GM08714 (cell line): ENCODE results near the gene UBE2D2.
A peak's percentile ranks its signal among the peaks of the same experiment; 100 is the strongest.

Experiments used
- H3K4me3 ChIP-seq: fragments of 200-500 bp; sonication (Bioruptor generic); 2 replicates; pipeline ENCODE4 v1.5.1; 2014; ENCODE audit warnings: mild to moderate bottlenecking, low read length, inconsistent platforms
- ZNF274 ChIP-seq: IDR thresholded peaks from 2 replicates; pipeline ENCODE4 v1.6.1; 2012; ENCODE audit warnings: mild to moderate bottlenecking, low read depth, low read length

The UBE2D2 gene

DNA sequence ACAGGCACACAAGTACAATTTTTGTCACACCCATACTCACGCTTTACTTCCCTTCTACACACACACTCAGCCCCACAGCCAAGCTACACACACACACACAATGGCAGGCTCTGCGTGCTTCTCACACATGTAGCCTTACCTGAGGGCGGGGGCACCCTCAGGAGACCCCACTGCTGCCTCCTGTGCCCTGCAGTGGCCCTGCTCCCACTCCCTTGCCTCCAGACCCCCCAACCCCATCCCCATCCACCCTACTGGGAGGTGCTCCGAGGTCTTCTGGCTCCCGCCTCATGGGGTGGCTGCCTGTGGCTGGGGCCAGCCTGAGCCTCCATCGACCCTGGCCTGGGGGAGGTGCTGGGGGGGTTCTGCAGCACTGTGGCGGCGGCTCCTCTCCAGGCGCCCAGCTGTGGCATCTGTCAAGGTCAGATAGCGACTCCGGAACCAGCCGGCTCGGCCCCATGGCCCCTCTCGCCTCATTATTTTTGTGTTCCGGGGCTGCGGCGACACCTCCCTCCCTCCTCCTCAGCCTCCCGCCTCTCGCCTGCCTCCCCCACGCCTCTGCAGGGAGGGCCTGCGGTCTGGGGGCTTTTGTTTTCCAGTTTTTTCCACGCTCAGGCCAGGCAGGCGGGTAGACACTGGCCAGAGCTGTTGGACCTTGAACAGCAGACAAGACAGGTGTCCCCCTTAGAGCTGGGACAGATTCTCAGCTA lies 108.7 kb downstream of the UBE2D2 start:
- peak overlapping the region; percentile 78; the same call in 1 of the 2 replicates for H3K4me3 ChIP-seq
- no peak for TF ChIP-seq ZNF274

- H3K4me3 ChIP-seq, result peak overlapping the region; percentile 78; the same call in 1 of the 2 replicates
- TF ChIP-seq ZNF274, result no peak
Observed at GRCh38 chr5:139670369-139671095, 109.4 kb downstream of the UBE2D2 start.

DNA sequence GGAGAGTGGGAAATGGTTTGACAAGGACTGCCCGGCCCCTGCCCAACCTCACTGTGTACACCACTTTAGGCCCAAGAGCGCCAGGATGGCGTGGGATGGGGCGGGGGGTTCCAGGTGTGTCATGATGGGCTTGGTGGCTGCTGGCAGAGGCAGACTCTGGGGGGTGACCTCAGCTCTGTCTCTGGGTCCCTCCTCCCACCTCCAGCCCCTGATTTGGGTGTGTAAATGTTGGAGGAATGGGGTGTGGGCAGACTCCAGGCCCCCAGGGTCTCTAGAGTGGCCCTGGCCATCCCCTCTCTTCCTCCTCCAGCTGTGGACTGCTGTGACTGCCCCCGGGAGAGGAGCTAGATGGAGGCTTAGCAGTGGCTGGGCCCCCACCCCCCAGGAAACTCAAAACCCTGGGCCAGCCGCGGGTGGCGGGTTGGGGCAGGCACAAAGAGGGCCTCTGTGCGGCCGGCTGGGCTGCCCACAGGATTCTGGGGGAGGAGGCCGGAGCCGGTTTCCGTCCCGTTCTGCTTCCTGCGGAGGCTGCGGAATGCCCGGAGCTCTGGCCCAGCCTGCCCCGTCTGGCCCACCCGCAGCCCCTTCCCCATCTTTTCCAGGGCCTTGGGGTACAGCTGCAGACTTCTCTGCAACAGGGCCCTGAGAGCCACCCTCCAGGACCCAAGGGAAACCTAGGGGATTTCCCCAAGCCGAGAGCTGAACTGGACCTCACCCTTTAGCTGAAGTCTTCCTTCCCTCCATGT lies 110.1 kb downstream of the UBE2D2 start:
- H3K4me3 ChIP-seq, result peak overlapping the region; percentile 78; the same call in 1 of the 2 replicates
- no peak for TF ChIP-seq ZNF274

GRCh38 chr5:139675213-139675612 lies 114.1 kb downstream of the UBE2D2 start:
- TF ChIP-seq ZNF274, result no peak

GRCh38 chr5:139675825-139676224 lies 114.7 kb downstream of the UBE2D2 start:
- no peak overlapping the region for H3K4me3 ChIP-seq
- no peak for TF ChIP-seq ZNF274

More at GRCh38 chr5:139675213-139675612, 114.1 kb downstream of the UBE2D2 start:
- no peak overlapping the region for H3K4me3 ChIP-seq

DNA sequence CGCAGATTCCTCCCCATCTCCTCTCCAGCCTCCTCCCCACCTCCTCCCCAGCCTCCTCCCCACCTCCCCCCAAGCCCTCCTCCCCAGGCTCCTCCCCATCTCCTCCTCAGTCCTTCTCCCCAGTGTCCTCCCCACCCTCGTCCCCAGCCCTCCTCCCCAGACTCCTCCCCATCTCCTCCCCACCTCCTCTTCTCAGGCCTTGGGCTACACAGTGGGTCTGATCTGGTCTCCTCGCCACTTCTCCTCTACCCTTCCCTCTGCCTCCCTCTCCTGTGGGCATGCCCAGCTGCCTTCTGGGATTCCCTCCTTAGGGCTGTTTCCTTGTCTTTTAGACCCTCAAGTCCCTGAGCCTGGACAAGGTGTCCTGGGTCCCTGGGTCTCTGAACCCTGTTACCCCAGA lies 115.3 kb downstream of the UBE2D2 start:
- H3K4me3 ChIP-seq, result no peak overlapping the region
- TF ChIP-seq ZNF274, result no peak

DNA sequence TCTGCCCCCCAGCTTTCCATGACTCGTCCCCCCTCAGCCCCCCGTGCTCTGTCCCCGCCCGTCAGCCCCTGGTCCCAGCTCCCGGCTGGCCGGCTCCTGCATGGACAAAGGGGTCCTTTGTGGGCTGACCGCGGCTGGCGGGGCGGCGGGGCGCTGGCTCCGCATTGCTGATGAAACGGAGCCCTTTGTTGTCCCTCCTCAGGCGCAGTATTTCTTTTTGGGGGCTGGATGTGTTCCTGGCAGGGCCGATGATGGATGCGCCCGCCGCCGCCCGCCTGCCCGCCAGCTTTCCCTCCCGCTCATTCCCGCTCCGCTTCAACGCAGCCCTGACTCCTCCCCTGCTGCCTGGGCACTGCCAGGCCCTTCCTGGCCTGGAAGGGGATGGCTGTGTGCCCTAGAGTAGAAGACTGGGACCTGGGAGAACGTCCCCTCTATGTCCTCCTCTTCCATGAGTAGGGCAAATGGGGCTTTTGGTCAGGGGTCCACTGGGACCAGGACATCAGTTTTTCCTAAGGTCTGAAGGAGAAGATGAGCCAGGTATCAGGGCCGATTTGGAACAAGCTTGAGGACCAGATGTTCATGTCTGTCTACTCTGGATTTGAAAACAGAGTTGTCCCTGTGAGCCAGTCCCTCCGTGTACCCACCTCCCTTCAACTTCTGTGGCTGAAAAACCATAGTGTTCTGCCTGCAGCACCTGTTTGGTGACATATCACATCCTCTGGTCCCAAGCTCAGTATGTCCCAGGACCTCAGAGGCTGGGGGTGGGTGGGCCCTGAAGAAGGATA lies 116.0 kb downstream of the UBE2D2 start:
- TF ChIP-seq ZNF274, result no peak
- H3K4me3 ChIP-seq, result no peak overlapping the region
